ENCODE data around the gene NGDN. TPM values are rescaled to one million over a fixed set of nuclear protein-coding genes. Genes with fewer than 3 reads are reported as not detected.

The NGDN gene
- total and polyA plus RNA-seq, 2 donors (not counting 3 experiments of a cell fraction or from before 2014, with no cell fraction given), result 25.6 to 36.5 TPM

GRCh38 chr14:23454445-23454856, 15.1 kb upstream of the NGDN start:
- POLR2A ChIA-PET, result no interaction called here

More at GRCh38 chr14:23454445-23454856, 15.1 kb upstream of the NGDN start:
- no peak for DNase-seq (ENCODE audit: low read depth, low spot score)
- Histone ChIP-seq H3K4me1 (ENCODE audit: control insufficient read depth, extremely low read depth, insufficient read depth, low read length) (no peaks in the 10 kb centered on the region), H3K9me3 (replicated peaks; ENCODE audit: control insufficient read depth, insufficient read depth, low read length) (no peaks in the 10 kb centered on the region), H3K4me2 (ENCODE audit: insufficient read depth, low read length) (no peak overlapping the region), H4K20me1 (replicated peaks; ENCODE audit: control insufficient read depth, extremely low read depth, insufficient read depth, low read length) (no peaks in the 10 kb centered on the region), H3K9ac (replicated peaks; ENCODE audit: extremely low read depth, insufficient read depth, low read length) (no peak overlapping the region), H3K9me1 (replicated peaks; ENCODE audit: control insufficient read depth, extremely low read depth, insufficient read depth, low read length) (no peaks in the 10 kb centered on the region), H3K79me2 (ENCODE audit: control insufficient read depth, insufficient read depth, low read length) (no peaks in the 10 kb centered on the region), H3K36me3 (ENCODE audit: control insufficient read depth in 2 of 2, extremely low read depth in 1 of 2, insufficient read depth in 2 of 2, low read length in 2 of 2) (no peaks in the 10 kb centered on the region), H2AFZ (ENCODE audit: low read depth, low read length) (no peak overlapping the region), H3K27ac (ENCODE audit: insufficient read depth, low read depth, low read length) (no peak overlapping the region), H3K4me3 (replicated peaks in 1 of 3; ENCODE audit: insufficient read depth in 1 of 3, low read depth in 1 of 3, low read length in 3 of 3) (no peak overlapping the region), H3K27me3 (ENCODE audit: control insufficient read depth in 2 of 2, insufficient read depth in 2 of 2, low read length in 2 of 2) (peaks cover 10 to 27% of the 10 kb centered on the region in 2 experiments)
- CTCF ChIA-PET, result interaction anchor here (0.8 to 1.1 kb wide), 2 partner anchors 11 to 24 kb away, joined by 3 read pairs; no protein-coding TSS in a partner anchor
- intact Hi-C loops (cut with micrococcal nuclease), result no loop called here
- no TSS peak for BruUV-seq (replicated peaks)
- no peak for FAIRE-seq
- TF ChIP-seq POLR2A (IDR thresholded peaks at IDR 0.05; ENCODE audit: low read depth, low read length), result no peak
- TF ChIP-seq POLR2AphosphoS5 (IDR thresholded peaks at IDR 0.05; ENCODE audit: insufficient read depth, low read depth, low read length), result no peak
- no peak for TF ChIP-seq JUN (IDR thresholded peaks at IDR 0.05; ENCODE audit: borderline replicate concordance, insufficient read depth, insufficient read length, low read depth)
- TF ChIP-seq GATA2 (IDR thresholded peaks at IDR 0.05; ENCODE audit: insufficient read depth, insufficient read length, low read depth, low read length), result no peak
- TF ChIP-seq CTCF (IDR thresholded peaks at IDR 0.05; ENCODE audit: extremely low read depth in 1 of 2, insufficient read depth in 1 of 2, low read depth in 1 of 2, low read length in 2 of 2), result no peak
- no peak for TF ChIP-seq MAX (IDR thresholded peaks at IDR 0.05; ENCODE audit: insufficient read depth, insufficient read length)
- TF ChIP-seq MYC (IDR thresholded peaks at IDR 0.05; ENCODE audit: low read depth, low read length), result no peak
- TF ChIP-seq EZH2 (IDR thresholded peaks at IDR 0.05; ENCODE audit: borderline replicate concordance, low read depth, low read length, severe bottlenecking), result no peak
- TF ChIP-seq FOS (IDR thresholded peaks at IDR 0.05; ENCODE audit: borderline replicate concordance, insufficient read depth, low read length), result no peak
- dilution Hi-C loops (cut with MboI; ENCODE audit: extremely low pct_ligation_motif_present, low sequenced_read_pairs), result no loop called here
